ENCODE results near the gene NDRG2.

NDRG2 gene

GRCh38 chr14:21054123-21054767 lies 29.4 kb upstream of the NDRG2 start:
- WGBS = 96% methylated on average over 3 of the region's 3 CpGs
- H3K4me3 ChIP-seq (ENCODE audit: low read length) = no peak overlapping the region
- no peaks in the 10 kb centered on the region for H3K27me3 ChIP-seq (ENCODE audit: insufficient read depth, low read length)
- no peak overlapping the region for H3K9ac ChIP-seq (ENCODE audit: low read depth, low read length)
- H3K4me1 ChIP-seq (ENCODE audit: insufficient read depth, low read length) = 0 out of 2 replicates have a peak, but pooled peaks cover 3% of the 10 kb centered on the region
- H3K27ac ChIP-seq (ENCODE audit: low read depth, low read length) = no peak overlapping the region
- H3K36me3 ChIP-seq (ENCODE audit: insufficient read depth, low read length) = no peaks in the 10 kb centered on the region
- no peaks in the 10 kb centered on the region for H3K9me3 ChIP-seq (ENCODE audit: insufficient read depth, low read depth, low read length)

- 0 out of 2 replicates have a peak, but pooled peaks cover 3% of the 10 kb centered on the region for H3K4me1 ChIP-seq (ENCODE audit: insufficient read depth, low read length)
- 93% methylated on average over 20 of the region's 20 CpGs for WGBS
Observed at GRCh38 chr14:21053184-21054122, 28.6 kb upstream of the NDRG2 start.

GRCh38 chr14:21050597-21050996 lies 25.7 kb upstream of the NDRG2 start:
- WGBS = 90% methylated on average over 2 of the region's 3 CpGs
- H3K4me1 ChIP-seq (ENCODE audit: insufficient read depth, low read length) = no peaks in the 10 kb centered on the region

More at GRCh38 chr14:21053184-21054122, 28.6 kb upstream of the NDRG2 start:
- Histone ChIP-seq H3K36me3 (ENCODE audit: insufficient read depth, low read length) (no peaks in the 10 kb centered on the region), H3K27me3 (ENCODE audit: insufficient read depth, low read length) (no peaks in the 10 kb centered on the region), H3K4me3 (ENCODE audit: low read length) (no peak overlapping the region), H3K9me3 (ENCODE audit: insufficient read depth, low read depth, low read length) (no peaks in the 10 kb centered on the region), H3K9ac (ENCODE audit: low read depth, low read length) (no peak overlapping the region), H3K27ac (ENCODE audit: low read depth, low read length) (no peak overlapping the region)

GRCh38 chr14:21049271-21049673 lies 24.4 kb upstream of the NDRG2 start:
- Histone ChIP-seq H3K36me3 (ENCODE audit: insufficient read depth, low read length) (no peaks in the 10 kb centered on the region), H3K4me1 (ENCODE audit: insufficient read depth, low read length) (no peaks in the 10 kb centered on the region), H3K9ac (ENCODE audit: low read depth, low read length) (no peak overlapping the region), H3K27me3 (ENCODE audit: insufficient read depth, low read length) (no peaks in the 10 kb centered on the region), H3K9me3 (ENCODE audit: insufficient read depth, low read depth, low read length) (no peaks in the 10 kb centered on the region), H3K4me3 (ENCODE audit: low read length) (no peak overlapping the region), H3K27ac (ENCODE audit: low read depth, low read length) (no peak overlapping the region)
- 95% methylated on average over 3 of the region's 3 CpGs for WGBS

More at GRCh38 chr14:21050597-21050996, 25.7 kb upstream of the NDRG2 start:
- H3K27me3 ChIP-seq (ENCODE audit: insufficient read depth, low read length) = no peaks in the 10 kb centered on the region
- H3K36me3 ChIP-seq (ENCODE audit: insufficient read depth, low read length) = no peaks in the 10 kb centered on the region
- no peaks in the 10 kb centered on the region for H3K9me3 ChIP-seq (ENCODE audit: insufficient read depth, low read depth, low read length)
- H3K4me3 ChIP-seq (ENCODE audit: low read length) = no peak overlapping the region
- H3K27ac ChIP-seq (ENCODE audit: low read depth, low read length) = no peak overlapping the region
- H3K9ac ChIP-seq (ENCODE audit: low read depth, low read length) = no peak overlapping the region

GRCh38 chr14:21048638-21049037 lies 23.8 kb upstream of the NDRG2 start:
- H3K4me3 ChIP-seq (ENCODE audit: low read length) = no peak overlapping the region
- H3K9me3 ChIP-seq (ENCODE audit: insufficient read depth, low read depth, low read length) = no peaks in the 10 kb centered on the region
- WGBS = 92% methylated on average over 2 of the region's 2 CpGs
- H3K36me3 ChIP-seq (ENCODE audit: insufficient read depth, low read length) = no peaks in the 10 kb centered on the region
- no peak overlapping the region for H3K9ac ChIP-seq (ENCODE audit: low read depth, low read length)
- H3K27ac ChIP-seq (ENCODE audit: low read depth, low read length) = no peak overlapping the region
- no peaks in the 10 kb centered on the region for H3K4me1 ChIP-seq (ENCODE audit: insufficient read depth, low read length)
- no peaks in the 10 kb centered on the region for H3K27me3 ChIP-seq (ENCODE audit: insufficient read depth, low read length)

GRCh38 chr14:21047378-21047781 lies 22.5 kb upstream of the NDRG2 start:
- Histone ChIP-seq H3K27me3 (ENCODE audit: insufficient read depth, low read length) (no peaks in the 10 kb centered on the region), H3K27ac (ENCODE audit: low read depth, low read length) (no peak overlapping the region), H3K9ac (ENCODE audit: low read depth, low read length) (no peak overlapping the region), H3K9me3 (ENCODE audit: insufficient read depth, low read depth, low read length) (no peaks in the 10 kb centered on the region), H3K4me1 (ENCODE audit: insufficient read depth, low read length) (no peaks in the 10 kb centered on the region), H3K4me3 (ENCODE audit: low read length) (no peak overlapping the region), H3K36me3 (ENCODE audit: insufficient read depth, low read length) (no peaks in the 10 kb centered on the region)
- WGBS = 87% methylated on average over 2 of the region's 2 CpGs

- Histone ChIP-seq H3K4me3 (ENCODE audit: low read length) (no peak overlapping the region), H3K9me3 (ENCODE audit: insufficient read depth, low read depth, low read length) (no peaks in the 10 kb centered on the region), H3K27ac (ENCODE audit: low read depth, low read length) (no peak overlapping the region), H3K4me1 (ENCODE audit: insufficient read depth, low read length) (peaks cover 9% of the 10 kb centered on the region), H3K9ac (ENCODE audit: low read depth, low read length) (no peak overlapping the region), H3K27me3 (ENCODE audit: insufficient read depth, low read length) (no peaks in the 10 kb centered on the region), H3K36me3 (ENCODE audit: insufficient read depth, low read length) (no peaks in the 10 kb centered on the region)
- WGBS = 89% methylated on average over 6 of the region's 6 CpGs
Observed at GRCh38 chr14:21043974-21044618, 19.2 kb upstream of the NDRG2 start.

GRCh38 chr14:21043387-21043973 lies 18.6 kb upstream of the NDRG2 start:
- Histone ChIP-seq H3K4me1 (ENCODE audit: insufficient read depth, low read length) (peaks cover 15% of the 10 kb centered on the region), H3K27ac (ENCODE audit: low read depth, low read length) (no peak overlapping the region), H3K9ac (ENCODE audit: low read depth, low read length) (no peak overlapping the region), H3K27me3 (ENCODE audit: insufficient read depth, low read length) (no peaks in the 10 kb centered on the region), H3K9me3 (ENCODE audit: insufficient read depth, low read depth, low read length) (no peaks in the 10 kb centered on the region), H3K36me3 (ENCODE audit: insufficient read depth, low read length) (no peaks in the 10 kb centered on the region), H3K4me3 (ENCODE audit: low read length) (no peak overlapping the region)
- WGBS = 83% methylated on average over 1 of the region's 2 CpGs

GRCh38 chr14:21042918-21043317 lies 18.1 kb upstream of the NDRG2 start:
- no peaks in the 10 kb centered on the region for H3K36me3 ChIP-seq (ENCODE audit: insufficient read depth, low read length)
- 88% methylated on average over 8 of the region's 8 CpGs for WGBS
- H3K9me3 ChIP-seq (ENCODE audit: insufficient read depth, low read depth, low read length) = no peaks in the 10 kb centered on the region
- no peaks in the 10 kb centered on the region for H3K27me3 ChIP-seq (ENCODE audit: insufficient read depth, low read length)
- peaks cover 16% of the 10 kb centered on the region for H3K4me1 ChIP-seq (ENCODE audit: insufficient read depth, low read length)
- no peak overlapping the region for H3K4me3 ChIP-seq (ENCODE audit: low read length)
- H3K27ac ChIP-seq (ENCODE audit: low read depth, low read length) = no peak overlapping the region
- H3K9ac ChIP-seq (ENCODE audit: low read depth, low read length) = no peak overlapping the region

- Histone ChIP-seq H3K4me1 (ENCODE audit: insufficient read depth, low read length) (peaks cover 16% of the 10 kb centered on the region), H3K27me3 (ENCODE audit: insufficient read depth, low read length) (no peaks in the 10 kb centered on the region), H3K36me3 (ENCODE audit: insufficient read depth, low read length) (no peaks in the 10 kb centered on the region), H3K9me3 (ENCODE audit: insufficient read depth, low read depth, low read length) (no peaks in the 10 kb centered on the region), H3K9ac (ENCODE audit: low read depth, low read length) (no peak within 1 kb of the TSS), H3K27ac (ENCODE audit: low read depth, low read length) (no peak within 1 kb of the TSS), H3K4me3 (ENCODE audit: low read length) (no peak within 1 kb of the TSS)
- 90% methylated on average over 11 of the region's 11 CpGs for WGBS
Observed at GRCh38 chr14:21041676-21042433, 17.0 kb upstream of the NDRG2 start, which contains the start of gene RNASE7. Gene RNASE7 (plus strand): TSS chr14:21042362. CDS start chr14:21042993, 631 bp downstream.
